OCI-LY7 (cell line): ENCODE measurements around the gene TRAF1. TPM values are rescaled to one million over a fixed set of nuclear protein-coding genes. Genes with fewer than 3 reads are reported as not detected.

Experiments
- BruUV-seq: library from RNA; stranded (reverse); fragments of 400-500 nt; replicated peaks from 2 replicates; lab custom pipeline; 2021; lab: Mats Ljungman, UMichigan
- CTCF ChIA-PET: fragments of 300-600 bp; sonication (Branson Sonifier 250); formaldehyde crosslinking; loops from one replicate; lab custom pipeline; 2022; ENCODE audit warnings: antibody characterized with exemption; ENCODE audit not compliant: unreplicated experiment; lab: Charles Lee
- POLR2A ChIA-PET: fragments of 300-600 bp; sonication (Branson Sonifier 250); formaldehyde crosslinking; loops from one replicate; lab custom pipeline; 2022; ENCODE audit warnings: antibody characterized with exemption; lab: Charles Lee
- DNase-seq: peaks from one replicate; pipeline ENCODE4 v3.0.0-alpha.2; 2015; ENCODE audit warnings: low spot score
- H2AFZ ChIP-seq: fragments of 200-600 bp; sonication (generic), shearing (Covaris generic); 2 replicates; pipeline ENCODE4 v1.6.1; 2014; ENCODE audit warnings: mild to moderate bottlenecking, antibody characterized with exemption, low read length, moderate library complexity
- H3K27ac ChIP-seq: fragments of 200-600 bp; sonication (generic); 2 replicates; pipeline ENCODE4 v1.5.1; 2014; ENCODE audit warnings: mixed run types, low read depth, mild to moderate bottlenecking, moderate library complexity, low read length, inconsistent platforms; ENCODE audit not compliant: poor library complexity, severe bottlenecking
- H3K36me3 ChIP-seq: fragments of 200-600 bp; sonication (generic); 2 replicates; pipeline ENCODE4 v1.6.1; 2014; ENCODE audit warnings: mild to moderate bottlenecking, antibody characterized with exemption, low read length, moderate library complexity, mixed read lengths; ENCODE audit not compliant: insufficient read depth
- H3K4me1 ChIP-seq: fragments of 200-600 bp; sonication (generic); 2 replicates; pipeline ENCODE4 v1.5.1; 2014; ENCODE audit warnings: mild to moderate bottlenecking, low read length; ENCODE audit not compliant: insufficient read depth, poor library complexity, severe bottlenecking
- H3K4me2 ChIP-seq: fragments of 200-600 bp; sonication (generic); 2 replicates; pipeline ENCODE4 v1.6.1; 2014; ENCODE audit warnings: mild to moderate bottlenecking, low read length
- H3K4me3 ChIP-seq: fragments of 200-600 bp; sonication (generic); 2 replicates; pipeline ENCODE4 v1.5.1; 2014; ENCODE audit warnings: mild to moderate bottlenecking, low read depth, low read length; ENCODE audit not compliant: poor library complexity, severe bottlenecking
- H3K79me2 ChIP-seq: fragments of 200-600 bp; sonication (generic); 2 replicates; pipeline ENCODE4 v1.6.1; 2016; ENCODE audit warnings: low read depth, mild to moderate bottlenecking, low read length, moderate library complexity, mixed read lengths; ENCODE audit not compliant: insufficient read depth
- H3K9me2 ChIP-seq: fragments of 200-600 bp; sonication (generic); 2 replicates; pipeline ENCODE4 v1.6.1; 2016; ENCODE audit warnings: mild to moderate bottlenecking, low read length, mixed read lengths; ENCODE audit not compliant: insufficient read depth
- H3K9me3 ChIP-seq: fragments of 200-600 bp; sonication (generic); 2 replicates; pipeline ENCODE4 v1.6.1; 2014; ENCODE audit warnings: mild to moderate bottlenecking, mixed run types, low read length, mixed read lengths
- H4K20me1 ChIP-seq: fragments of 200-600 bp; sonication (generic); 2 replicates; pipeline ENCODE4 v1.6.1; 2014; ENCODE audit warnings: mild to moderate bottlenecking, antibody characterized with exemption, low read length, moderate library complexity, mixed read lengths; ENCODE audit not compliant: insufficient read depth
- CTCF ChIP-seq: fragments of 200-600 bp; sonication (generic); conservative IDR thresholded peaks from 2 replicates; pipeline ENCODE4 v1.5.1; 2014; ENCODE audit warnings: mild to moderate bottlenecking, antibody characterized with exemption, low read length, moderate library complexity, mixed read lengths
- EZH2phosphoT487 ChIP-seq: fragments of 200-600 bp; sonication (generic); IDR thresholded peaks from 2 replicates; pipeline ENCODE4 v1.6.1; 2018; ENCODE audit warnings: low read depth, borderline replicate concordance, mild to moderate bottlenecking, mixed run types, antibody characterized with exemption, low read length, moderate library complexity, mixed read lengths
- intact Hi-C: fragments of 100-400 bp; cut with micrococcal nuclease; formaldehyde crosslinking; loops from one replicate; pipeline ENCODE4 v1.10.0; 2022; ENCODE audit not compliant: unreplicated experiment
- total RNA-seq, 2 experiments: library from RNA; depleted of rRNA in 1 of 2; stranded (reverse); fragments of >200 nt in 1 of 2; shearing (Covaris generic) in 1 of 2; gene quantifications; 2 replicates each; pipeline ENCODE4 v1.2.3, GENCODE V29; 2014 to 2022

Gene TRAF1
- total RNA-seq, 2 experiments from 2014 or later, result 24.2 to 50.5 TPM

- BruUV-seq, result no TSS peak
- Histone ChIP-seq H3K4me1 (peaks cover 89% of the 10 kb centered on the region), H3K9me2 (no peaks in the 10 kb centered on the region), H3K4me3 (no peak overlapping the region), H2AFZ (no peak overlapping the region), H3K36me3 (peaks cover 28% of the 10 kb centered on the region), H3K79me2 (peaks cover 9% of the 10 kb centered on the region; the same call in 1 of the 2 replicates), H4K20me1 (no peaks in the 10 kb centered on the region), H3K4me2 (peak overlapping the region; percentile 25; the same call in 1 of the 2 replicates), H3K27ac (no peak overlapping the region), H3K9me3 (no peaks in the 10 kb centered on the region)
- POLR2A ChIA-PET, result interaction anchor here (0.6 to 21.2 kb wide), 5 partner anchors 8 to 1059 kb away, joined by 4 to 372 read pairs (median 15); no protein-coding TSS in a partner anchor
- no peak for DNase-seq
- CTCF ChIA-PET, result interaction anchor here (1.3 kb wide), 1 partner anchor 17 kb away, joined by 3 read pairs; no protein-coding TSS in a partner anchor
- TF ChIP-seq EZH2phosphoT487 (no peak), CTCF (no peak)
- intact Hi-C loops, result loop anchor here (10.0 kb wide), 1 partner anchor 1021 kb away; no protein-coding TSS in a partner anchor
Observed at GRCh38 chr9:120923620-120924328, 2.8 kb downstream of the TRAF1 start.

DNA sequence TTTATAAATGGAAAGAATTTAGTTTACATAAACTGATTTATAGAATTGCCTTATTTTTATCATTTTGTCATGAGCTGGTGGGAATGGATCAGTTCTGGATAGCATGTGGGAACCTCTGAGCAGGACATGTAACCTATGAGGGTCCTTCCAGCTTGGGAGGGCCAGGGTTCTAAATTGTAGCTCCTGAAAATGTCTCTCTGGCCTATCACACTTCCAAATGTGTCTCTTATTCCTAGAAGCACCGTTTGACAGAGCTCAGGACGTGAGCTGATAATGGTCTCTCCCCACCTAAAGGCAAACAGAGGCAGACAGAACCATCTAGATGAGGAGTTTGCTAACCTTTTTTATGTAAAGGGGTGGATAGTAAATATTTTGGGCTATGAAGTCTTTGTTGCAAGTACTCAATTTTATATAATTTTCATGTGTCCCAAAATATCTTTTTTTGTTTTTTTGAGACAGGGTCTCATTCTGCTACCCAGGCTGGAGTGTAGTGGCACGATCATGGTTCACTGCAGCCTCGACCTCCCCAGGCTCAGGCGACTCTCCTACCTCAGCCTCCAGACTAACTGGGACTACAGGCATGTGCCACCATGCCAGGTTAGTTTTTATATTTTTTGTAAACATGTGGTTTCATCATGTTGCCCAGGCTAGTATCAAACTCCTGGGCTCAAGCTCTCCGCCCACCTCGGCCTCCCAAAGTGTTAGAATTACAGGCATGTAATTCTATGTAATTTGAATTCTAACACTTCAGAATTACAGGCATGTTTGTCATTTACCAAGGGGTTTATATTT lies 4.0 kb downstream of the TRAF1 start:
- H4K20me1 ChIP-seq, result no peaks in the 10 kb centered on the region
- H3K27ac ChIP-seq, result no peak overlapping the region
- peak overlapping the region; percentile 52; the same call in 1 of the 2 replicates for H2AFZ ChIP-seq
- ChIA-PET POLR2A (interaction anchor here (1.3 to 21.2 kb wide), 4 partner anchors 9 to 32 kb away, joined by 3 to 372 read pairs (median 5); no protein-coding TSS in a partner anchor), CTCF (interaction anchor here (0.7 to 1.3 kb wide), 2 partner anchors 16 to 20 kb away, joined by 3 read pairs; no protein-coding TSS in a partner anchor)
- TF ChIP-seq CTCF, result no peak
- no peak for TF ChIP-seq EZH2phosphoT487
- H3K4me1 ChIP-seq, result peaks cover 77% of the 10 kb centered on the region
- no TSS peak for BruUV-seq
- no peaks in the 10 kb centered on the region for H3K79me2 ChIP-seq
- peak overlapping the region; percentile 59 for H3K4me2 ChIP-seq
- H3K4me3 ChIP-seq, result no peak overlapping the region
- no peaks in the 10 kb centered on the region for H3K9me3 ChIP-seq
- peaks cover 32% of the 10 kb centered on the region for H3K36me3 ChIP-seq
- no peak for DNase-seq
- no peaks in the 10 kb centered on the region for H3K9me2 ChIP-seq
- intact Hi-C loops, result loop anchor here (10.0 kb wide), 1 partner anchor 1022 kb away; no protein-coding TSS in a partner anchor
